NCI-H345 treated with DMSO at 0.1 percent for 48 hours (cell line): ENCODE results near the gene GYG1.
"Not testable (repeated sequence)": the region's sequence is repeated elsewhere in the genome, so short reads cannot be mapped to it uniquely, and the experiment has no call there.

ENCODE experiments used
- DNase-seq: peaks from one replicate; lab custom pipeline; 2025; ENCODE audit not compliant: unreplicated experiment; lab: John Stamatoyannopoulos, UW

The GYG1 gene

GRCh38 chr3:148987551-148987950, 3.8 kb upstream of the GYG1 start:
- not testable (repeated sequence) for DNase-seq

- no peak for DNase-seq
Measured at GRCh38 chr3:148990236-148990635, 1.1 kb upstream of the GYG1 start.

GRCh38 chr3:148992027-148992634, 791 bp downstream of the GYG1 start:
- no peak for DNase-seq

- no peak for DNase-seq
Measured at GRCh38 chr3:148992635-148993255, 1.4 kb downstream of the GYG1 start.

- DNase-seq, result no peak
Measured at GRCh38 chr3:148997623-148998022, 6.3 kb downstream of the GYG1 start.

- DNase-seq, result no peak
Measured at GRCh38 chr3:148998297-148998696, 7.0 kb downstream of the GYG1 start.

GRCh38 chr3:148998715-148999423, 7.5 kb downstream of the GYG1 start:
- DNase-seq, result no peak

GRCh38 chr3:148999806-149000205, 8.5 kb downstream of the GYG1 start:
- no peak for DNase-seq

GRCh38 chr3:149000206-149000745, 8.9 kb downstream of the GYG1 start:
- no peak for DNase-seq

GRCh38 chr3:149001727-149002126, 10.4 kb downstream of the GYG1 start:
- no peak for DNase-seq

- DNase-seq, result peak; percentile 7
Measured at GRCh38 chr3:149003653-149004305, 12.4 kb downstream of the GYG1 start.

- no peak for DNase-seq
Measured at GRCh38 chr3:149004622-149005021, 13.3 kb downstream of the GYG1 start.

GRCh38 chr3:149005416-149005815, 14.1 kb downstream of the GYG1 start:
- DNase-seq, result no peak

- DNase-seq, result no peak
Measured at GRCh38 chr3:149007567-149008257, 16.4 kb downstream of the GYG1 start.

- DNase-seq, result no peak
Measured at GRCh38 chr3:149009732-149010131, 18.4 kb downstream of the GYG1 start.

- DNase-seq, result no peak
Measured at GRCh38 chr3:149010504-149010951, 19.2 kb downstream of the GYG1 start.

GRCh38 chr3:149010966-149011365, 19.6 kb downstream of the GYG1 start:
- no peak for DNase-seq

GRCh38 chr3:149011676-149012075, 20.3 kb downstream of the GYG1 start:
- no peak for DNase-seq

GRCh38 chr3:149013726-149014125, 22.4 kb downstream of the GYG1 start:
- DNase-seq, result no peak

- no peak for DNase-seq
Measured at GRCh38 chr3:149015393-149015792, 24.1 kb downstream of the GYG1 start.

GRCh38 chr3:149016242-149016641, 24.9 kb downstream of the GYG1 start:
- no peak for DNase-seq
